ENCODE results near the gene CMSS1.

GRCh38 chr3:100207886-100208285 lies 390.2 kb downstream of the CMSS1 start:
- no peak for TF ChIP-seq EZH2phosphoT487 (IDR thresholded peaks at IDR 0.05; ENCODE audit: low read length)
- TF ChIP-seq CTCF (IDR thresholded peaks at IDR 0.05; ENCODE audit: low read length), result no peak
- TF ChIP-seq EZH2 (optimal IDR thresholded peaks at IDR 0.05; ENCODE audit: low read depth, low read length), result no peak

All from MM.1S (cell line).